IgD-negative memory B cell (primary cell): ENCODE measurements around the gene USP24. TPM values are rescaled to one million over a fixed set of nuclear protein-coding genes. Genes with fewer than 3 reads are reported as not detected.

Source experiments
- H3K27ac Mint-ChIP-seq, 3 donors: one replicate each; pipeline ENCODE4 v1.8.0; 2020 to 2022; ENCODE audit warnings: mild to moderate bottlenecking in 3 of 3, mixed read lengths in 3 of 3, moderate library complexity in 1 of 3
- H3K27me3 Mint-ChIP-seq: one replicate; pipeline ENCODE4 v1.8.0; 2021; ENCODE audit warnings: mixed read lengths
- H3K36me3 Mint-ChIP-seq: one replicate; pipeline ENCODE4 v1.8.0; 2020; ENCODE audit warnings: mild to moderate bottlenecking, mixed read lengths
- H3K4me1 Mint-ChIP-seq, 3 donors: one replicate each; pipeline ENCODE4 v1.8.0; 2020 to 2022; ENCODE audit warnings: mixed read lengths in 3 of 3, mild to moderate bottlenecking in 1 of 3
- H3K4me3 Mint-ChIP-seq, 4 donors: one replicate each; pipeline ENCODE4 v1.8.0; 2020 to 2022; ENCODE audit warnings: mild to moderate bottlenecking in 4 of 4, mixed read lengths in 4 of 4, moderate library complexity in 3 of 4
- H3K9me3 Mint-ChIP-seq, 3 donors: one replicate each; pipeline ENCODE4 v1.8.0; 2020 to 2021; ENCODE audit warnings: mixed read lengths in 3 of 3, mild to moderate bottlenecking in 1 of 3
- polyA plus RNA-seq: library from polyadenylated mRNA; unstranded; fragments of 300-500 nt; fragmentation: Illumina TruSeq; gene quantifications from one replicate; pipeline ENCODE4 v1.2.3, GENCODE V29; 2021

USP24 gene
- polyA plus RNA-seq, 1 donor from 2014 or later, result 10.2 TPM

- Mint-ChIP-seq H3K4me1 (peaks cover 0 to 5% (median 4%) of the 10 kb centered on the region in 3 donors), H3K36me3 (peaks cover 10% of the 10 kb centered on the region), H3K27ac (no peak overlapping the region), H3K4me3 (no peak overlapping the region), H3K27me3 (no peaks in the 10 kb centered on the region), H3K9me3 (no peaks in the 10 kb centered on the region)
Measured at GRCh38 chr1:55144886-55145285, 70.3 kb downstream of the USP24 start.

GRCh38 chr1:55143684-55144083 lies 71.5 kb downstream of the USP24 start:
- Mint-ChIP-seq H3K4me1 (peaks cover 0 to 5% (median 4%) of the 10 kb centered on the region in 3 donors), H3K9me3 (no peaks in the 10 kb centered on the region), H3K4me3 (no peak overlapping the region), H3K36me3 (peaks cover 10% of the 10 kb centered on the region), H3K27ac (no peak overlapping the region), H3K27me3 (no peaks in the 10 kb centered on the region)

DNA sequence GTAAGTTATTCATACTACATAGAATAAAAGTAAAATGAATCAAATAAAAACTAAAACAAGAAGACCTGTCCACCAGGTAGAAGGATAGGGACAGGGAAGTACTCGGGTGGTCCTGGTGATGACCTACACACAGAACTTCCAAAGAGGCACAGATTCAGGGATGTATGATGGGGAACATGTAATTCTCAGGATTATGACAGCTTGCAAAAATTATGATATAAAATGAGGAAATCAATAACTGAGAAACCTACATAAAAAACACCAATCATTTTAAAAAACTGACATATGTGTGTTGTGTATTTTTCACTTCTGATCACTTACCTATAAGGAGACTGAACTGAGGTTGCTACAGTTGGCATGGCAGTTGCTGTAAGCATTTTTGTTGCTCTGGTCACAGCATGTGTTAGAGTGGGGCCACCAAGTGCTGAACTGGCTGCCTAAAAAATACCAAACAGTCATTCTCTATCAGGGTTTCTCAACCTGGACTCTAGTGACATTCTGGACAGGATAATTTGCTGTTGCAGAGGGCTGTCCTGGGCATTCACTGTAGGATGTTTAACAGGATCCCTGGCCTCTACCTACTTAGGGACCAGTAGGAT lies 73.8 kb downstream of the USP24 start:
- Mint-ChIP-seq H3K4me3 (no peak overlapping the region), H3K9me3 (no peaks in the 10 kb centered on the region), H3K27me3 (no peaks in the 10 kb centered on the region), H3K4me1 (peaks cover 0 to 4% (median 3%) of the 10 kb centered on the region in 3 donors), H3K27ac (peak overlapping the region in 1 of 3 donors; percentile 84), H3K36me3 (peaks cover 7% of the 10 kb centered on the region)

GRCh38 chr1:55140546-55140983 lies 74.6 kb downstream of the USP24 start:
- H3K27me3 Mint-ChIP-seq, result no peaks in the 10 kb centered on the region
- no peak overlapping the region for H3K4me3 Mint-ChIP-seq
- H3K9me3 Mint-ChIP-seq, result no peaks in the 10 kb centered on the region
- peaks cover 3% of the 10 kb centered on the region for H3K36me3 Mint-ChIP-seq
- peak overlapping the region in 1 of 3 donors; percentile 45 for H3K27ac Mint-ChIP-seq
- peaks cover 0 to 3% (median 2%) of the 10 kb centered on the region in 3 donors for H3K4me1 Mint-ChIP-seq

GRCh38 chr1:55140137-55140536 lies 75.0 kb downstream of the USP24 start:
- H3K4me1 Mint-ChIP-seq, result peaks cover 0 to 3% (median 2%) of the 10 kb centered on the region in 3 donors
- H3K4me3 Mint-ChIP-seq, result no peak overlapping the region
- no peaks in the 10 kb centered on the region for H3K9me3 Mint-ChIP-seq
- H3K27ac Mint-ChIP-seq, result peak overlapping the region in 1 of 3 donors; percentile 45
- peaks cover 3% of the 10 kb centered on the region for H3K36me3 Mint-ChIP-seq
- H3K27me3 Mint-ChIP-seq, result no peaks in the 10 kb centered on the region

- H3K27ac Mint-ChIP-seq, result peak overlapping the region in 1 of 3 donors; percentile 31
- H3K9me3 Mint-ChIP-seq, result no peaks in the 10 kb centered on the region
- H3K4me1 Mint-ChIP-seq, result peaks cover 0 to 3% (median 2%) of the 10 kb centered on the region in 3 donors
- H3K4me3 Mint-ChIP-seq, result no peak overlapping the region
- H3K36me3 Mint-ChIP-seq, result peaks cover 1% of the 10 kb centered on the region
- no peaks in the 10 kb centered on the region for H3K27me3 Mint-ChIP-seq
Measured at GRCh38 chr1:55138823-55139222, 76.3 kb downstream of the USP24 start.

DNA sequence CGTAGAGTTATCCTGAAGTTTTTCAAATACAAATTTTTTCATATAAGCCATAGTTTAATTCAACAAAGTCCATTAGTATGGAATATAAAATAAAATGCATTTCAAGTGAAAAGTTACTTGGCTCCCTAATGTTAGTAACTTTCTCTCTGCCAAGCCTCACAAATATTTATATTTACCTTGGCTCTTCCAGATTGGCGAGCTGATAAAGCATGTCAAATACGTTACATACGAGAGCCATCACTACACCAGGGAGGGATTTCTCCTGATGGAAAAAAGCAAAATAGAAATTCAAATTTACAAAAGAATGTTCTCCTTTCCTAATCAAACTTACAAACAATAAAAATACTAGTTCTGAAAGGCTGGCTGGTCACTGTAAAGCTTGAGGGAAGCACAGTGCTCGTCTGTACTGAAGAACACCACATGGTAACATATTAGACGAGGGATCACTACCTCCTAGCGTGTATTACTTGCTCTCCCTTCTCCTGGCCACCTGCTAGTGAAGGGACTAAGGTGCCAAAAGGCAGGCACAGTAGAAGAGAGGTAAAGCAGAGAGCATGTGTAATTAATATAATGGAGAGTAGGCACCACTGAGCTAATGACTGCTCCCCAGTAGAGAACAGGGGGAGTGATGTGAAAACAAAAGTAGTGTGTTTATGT lies 80.9 kb downstream of the USP24 start:
- peaks cover 0 to 2% (median 0%) of the 10 kb centered on the region in 3 donors for H3K4me1 Mint-ChIP-seq
- no peak overlapping the region for H3K4me3 Mint-ChIP-seq
- no peaks in the 10 kb centered on the region for H3K9me3 Mint-ChIP-seq
- H3K27ac Mint-ChIP-seq, result no peak overlapping the region
- peaks cover 1% of the 10 kb centered on the region for H3K36me3 Mint-ChIP-seq
- no peaks in the 10 kb centered on the region for H3K27me3 Mint-ChIP-seq

- peaks cover 0 to 2% (median 0%) of the 10 kb centered on the region in 3 donors for H3K9me3 Mint-ChIP-seq
- no peak overlapping the region for H3K4me3 Mint-ChIP-seq
- no peaks in the 10 kb centered on the region for H3K27me3 Mint-ChIP-seq
- H3K27ac Mint-ChIP-seq, result peak overlapping the region in 1 of 3 donors; percentile 13
- H3K36me3 Mint-ChIP-seq, result peaks cover 1% of the 10 kb centered on the region
- H3K4me1 Mint-ChIP-seq, result peaks cover 0 to 10% (median 9%) of the 10 kb centered on the region in 3 donors
Measured at GRCh38 chr1:55131801-55132200, 83.4 kb downstream of the USP24 start.

GRCh38 chr1:55131218-55131617 lies 83.9 kb downstream of the USP24 start:
- Mint-ChIP-seq H3K4me3 (no peak overlapping the region), H3K27me3 (no peaks in the 10 kb centered on the region), H3K36me3 (peaks cover 1% of the 10 kb centered on the region), H3K27ac (peak overlapping the region in 1 of 3 donors; percentile 10), H3K4me1 (peaks cover 2 to 10% (median 9%) of the 10 kb centered on the region in 3 donors), H3K9me3 (peaks cover 0 to 2% (median 0%) of the 10 kb centered on the region in 3 donors)

DNA sequence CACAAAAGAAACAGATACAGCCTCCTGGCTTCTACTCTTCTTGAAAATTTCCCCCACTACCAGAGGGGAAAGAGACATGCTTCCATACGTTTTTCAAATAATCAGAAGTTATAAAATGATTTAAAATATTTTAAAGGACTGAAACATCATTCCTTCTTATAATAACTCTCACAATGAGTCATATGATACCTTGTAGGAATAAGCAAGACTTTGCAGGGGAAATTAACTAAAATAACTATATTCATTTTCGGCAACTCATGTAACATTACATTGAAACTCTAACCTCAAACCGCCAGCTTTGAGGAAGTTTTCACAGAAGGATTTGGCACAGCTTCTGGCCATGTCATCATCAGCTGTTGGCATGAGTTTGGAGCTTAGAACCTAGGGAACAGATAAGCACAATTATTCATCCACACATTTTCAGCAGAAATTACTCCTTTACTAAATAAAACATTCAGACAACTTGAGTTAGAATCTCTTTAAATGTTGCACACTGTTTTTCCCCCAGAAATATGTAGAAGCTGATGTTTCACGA lies 85.9 kb downstream of the USP24 start:
- no peaks in the 10 kb centered on the region for H3K27me3 Mint-ChIP-seq
- no peak overlapping the region for H3K4me3 Mint-ChIP-seq
- peaks cover 5 to 10% (median 9%) of the 10 kb centered on the region in 3 donors for H3K4me1 Mint-ChIP-seq
- peaks cover 4% of the 10 kb centered on the region for H3K36me3 Mint-ChIP-seq
- H3K27ac Mint-ChIP-seq, result no peak overlapping the region
- peaks cover 0 to 2% (median 0%) of the 10 kb centered on the region in 3 donors for H3K9me3 Mint-ChIP-seq

GRCh38 chr1:55128418-55128995 lies 86.7 kb downstream of the USP24 start:
- Mint-ChIP-seq H3K4me3 (peak overlapping the region in 1 of 4 donors; percentile 41), H3K9me3 (peaks cover 0 to 2% (median 0%) of the 10 kb centered on the region in 3 donors), H3K27me3 (no peaks in the 10 kb centered on the region), H3K36me3 (peaks cover 4% of the 10 kb centered on the region), H3K27ac (peak overlapping the region in 2 of 3 donors; percentile 20 to 65), H3K4me1 (peaks cover 5 to 10% (median 9%) of the 10 kb centered on the region in 3 donors)

DNA sequence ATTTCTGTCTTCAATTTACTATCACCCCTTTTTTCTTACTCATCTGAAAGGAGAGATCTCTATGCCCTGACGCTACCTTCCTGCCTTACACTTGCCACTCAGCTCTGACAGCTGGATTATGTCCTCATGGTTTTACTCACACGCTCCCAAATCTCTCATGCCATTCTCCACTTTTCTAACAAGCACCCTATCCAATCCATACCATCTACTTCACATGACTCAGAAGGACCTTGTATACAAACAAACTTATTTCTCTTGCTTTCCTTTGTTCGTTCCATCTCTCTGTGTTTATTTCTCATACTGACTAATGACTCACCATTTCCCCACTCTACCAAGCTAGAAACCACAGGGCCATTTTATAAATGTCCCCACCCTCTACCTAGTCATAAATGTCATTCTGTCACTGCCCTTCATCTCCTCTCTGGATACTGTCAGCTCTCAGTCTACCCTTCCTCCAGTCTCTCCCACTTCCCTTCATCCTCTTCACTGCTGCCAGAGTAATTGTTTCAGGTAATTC lies 87.3 kb downstream of the USP24 start:
- no peaks in the 10 kb centered on the region for H3K27me3 Mint-ChIP-seq
- no peak overlapping the region for H3K4me3 Mint-ChIP-seq
- H3K27ac Mint-ChIP-seq, result peak overlapping the region; percentile 0 to 76 (median 20)
- peaks cover 8% of the 10 kb centered on the region for H3K36me3 Mint-ChIP-seq
- peaks cover 5 to 10% (median 9%) of the 10 kb centered on the region in 3 donors for H3K4me1 Mint-ChIP-seq
- H3K9me3 Mint-ChIP-seq, result peaks cover 0 to 2% (median 0%) of the 10 kb centered on the region in 3 donors

GRCh38 chr1:55124470-55124869 lies 90.7 kb downstream of the USP24 start:
- Mint-ChIP-seq H3K4me3 (no peak overlapping the region), H3K4me1 (peaks cover 5 to 9% (median 9%) of the 10 kb centered on the region in 3 donors)

DNA sequence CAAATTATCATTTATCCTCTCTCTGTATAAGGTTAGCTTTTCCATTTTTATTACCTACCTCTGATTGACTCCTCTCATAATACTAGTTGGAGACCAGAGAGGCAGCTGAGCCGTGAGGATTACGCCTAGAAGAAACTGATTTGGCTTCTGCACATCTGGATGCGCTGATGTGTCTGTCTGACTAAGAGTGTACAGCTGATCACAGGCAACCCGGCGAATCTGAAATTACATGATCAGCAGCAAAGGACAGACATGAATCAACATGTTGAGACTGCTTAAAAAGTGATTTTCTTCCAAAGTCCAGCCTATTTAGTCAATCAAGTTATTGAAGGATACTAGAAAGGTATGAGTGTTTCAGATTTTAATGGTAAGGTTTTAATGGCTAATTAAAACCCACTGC lies 94.6 kb downstream of the USP24 start:
- H3K4me1 Mint-ChIP-seq, result peaks cover 0 to 2% (median 1%) of the 10 kb centered on the region in 3 donors
- peak overlapping the region in 1 of 3 donors; percentile 53 for H3K27ac Mint-ChIP-seq
- H3K36me3 Mint-ChIP-seq, result peaks cover 15% of the 10 kb centered on the region
- no peaks in the 10 kb centered on the region for H3K27me3 Mint-ChIP-seq
- H3K9me3 Mint-ChIP-seq, result no peaks in the 10 kb centered on the region
- H3K4me3 Mint-ChIP-seq, result no peak overlapping the region

More at GRCh38 chr1:55124470-55124869, 90.7 kb downstream of the USP24 start:
- peaks cover 12% of the 10 kb centered on the region for H3K36me3 Mint-ChIP-seq
- H3K27ac Mint-ChIP-seq, result no peak overlapping the region
- H3K9me3 Mint-ChIP-seq, result peaks cover 0 to 2% (median 0%) of the 10 kb centered on the region in 3 donors
- H3K27me3 Mint-ChIP-seq, result no peaks in the 10 kb centered on the region
